Neural crest cell (in vitro differentiated cells): ENCODE data around the gene CCDC171. TPM values are rescaled to one million over a fixed set of nuclear protein-coding genes. Genes with fewer than 3 reads are reported as not detected.

Experiments
- DNase-seq: peaks from one replicate; pipeline ENCODE4 v3.0.0; 2021; ENCODE audit warnings: low read depth, mixed read lengths, low spot score
- H3K27ac Mint-ChIP-seq: one replicate; pipeline ENCODE4 v1.8.0; 2021; ENCODE audit warnings: mild to moderate bottlenecking, mixed read lengths; ENCODE audit not compliant: unreplicated experiment
- H3K27me3 Mint-ChIP-seq: 2 replicates; pipeline ENCODE4 v1.8.0; 2021; ENCODE audit warnings: low read depth, mild to moderate bottlenecking, mixed read lengths
- H3K36me3 Mint-ChIP-seq: 2 replicates; pipeline ENCODE4 v1.8.0; 2021; ENCODE audit warnings: low read depth, mild to moderate bottlenecking, mixed read lengths
- H3K4me1 Mint-ChIP-seq: 2 replicates; pipeline ENCODE4 v1.8.0; 2021; ENCODE audit warnings: mixed read lengths
- H3K4me3 Mint-ChIP-seq: one replicate; pipeline ENCODE4 v1.8.0; 2021; ENCODE audit warnings: mild to moderate bottlenecking, mixed read lengths
- H3K9me3 Mint-ChIP-seq: 2 replicates; pipeline ENCODE4 v1.8.0; 2021; ENCODE audit warnings: mixed read lengths
- CTCF ChIP-seq: fragments of 200-600 bp; sonication (generic); conservative IDR thresholded peaks from 2 replicates; pipeline ENCODE4 v1.5.0; 2021; ENCODE audit warnings: antibody characterized with exemption, mild to moderate bottlenecking
- total RNA-seq: library from RNA; stranded (reverse); gene quantifications from 2 replicates; pipeline ENCODE4 v1.2.1, GENCODE V29; 2021

The CCDC171 gene
- total RNA-seq, 1 donor from 2014 or later: 6.1 TPM

- Mint-ChIP-seq H3K4me3 (no peak overlapping the region), H3K27me3 (no peaks in the 10 kb centered on the region), H3K27ac (no peak overlapping the region), H3K9me3 (no peaks in the 10 kb centered on the region), H3K36me3 (no peaks in the 10 kb centered on the region), H3K4me1 (peaks cover 11% of the 10 kb centered on the region)
- no peak for TF ChIP-seq CTCF
- DNase-seq: no peak
Measured at GRCh38 chr9:15724612-15725011, 171.8 kb downstream of the CCDC171 start.

DNA sequence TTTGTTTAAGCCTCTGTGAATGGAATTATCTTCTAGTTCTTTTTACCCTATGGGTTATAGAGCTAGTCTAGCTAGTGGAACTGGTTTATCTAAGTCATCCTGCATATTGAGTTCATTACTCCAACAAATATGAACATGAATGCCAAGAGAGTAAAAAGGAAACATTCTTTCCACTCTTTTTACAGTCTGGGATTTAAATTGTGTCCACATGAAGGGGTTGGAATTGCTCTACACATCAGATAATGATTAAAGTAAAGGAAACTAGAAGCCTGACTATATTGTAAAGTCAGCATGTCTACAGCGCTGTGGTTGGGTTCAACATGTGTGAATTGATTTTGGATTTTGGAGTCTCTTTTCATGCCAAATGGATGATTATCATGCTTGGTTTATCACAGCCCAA is 173.1 kb downstream of the CCDC171 start:
- TF ChIP-seq CTCF: no peak
- Mint-ChIP-seq H3K36me3 (no peaks in the 10 kb centered on the region), H3K27me3 (no peaks in the 10 kb centered on the region), H3K27ac (no peak overlapping the region), H3K9me3 (no peaks in the 10 kb centered on the region), H3K4me1 (peaks cover 11% of the 10 kb centered on the region), H3K4me3 (no peak overlapping the region)
- no peak for DNase-seq

GRCh38 chr9:15729507-15729906 is 176.7 kb downstream of the CCDC171 start:
- Mint-ChIP-seq H3K27me3 (no peaks in the 10 kb centered on the region), H3K9me3 (peaks cover 3% of the 10 kb centered on the region), H3K4me3 (no peak overlapping the region), H3K27ac (no peak overlapping the region), H3K36me3 (no peaks in the 10 kb centered on the region), H3K4me1 (peaks cover 3% of the 10 kb centered on the region)
- no peak for TF ChIP-seq CTCF
- no peak for DNase-seq

- H3K9me3 Mint-ChIP-seq: peaks cover 3% of the 10 kb centered on the region
- H3K36me3 Mint-ChIP-seq: peaks cover 4% of the 10 kb centered on the region
- DNase-seq: no peak
- H3K4me1 Mint-ChIP-seq: peaks cover 5% of the 10 kb centered on the region
- no peaks in the 10 kb centered on the region for H3K27me3 Mint-ChIP-seq
- no peak overlapping the region for H3K27ac Mint-ChIP-seq
- H3K4me3 Mint-ChIP-seq: no peak overlapping the region
- no peak for TF ChIP-seq CTCF
Measured at GRCh38 chr9:15735083-15735857, 182.4 kb downstream of the CCDC171 start.

DNA sequence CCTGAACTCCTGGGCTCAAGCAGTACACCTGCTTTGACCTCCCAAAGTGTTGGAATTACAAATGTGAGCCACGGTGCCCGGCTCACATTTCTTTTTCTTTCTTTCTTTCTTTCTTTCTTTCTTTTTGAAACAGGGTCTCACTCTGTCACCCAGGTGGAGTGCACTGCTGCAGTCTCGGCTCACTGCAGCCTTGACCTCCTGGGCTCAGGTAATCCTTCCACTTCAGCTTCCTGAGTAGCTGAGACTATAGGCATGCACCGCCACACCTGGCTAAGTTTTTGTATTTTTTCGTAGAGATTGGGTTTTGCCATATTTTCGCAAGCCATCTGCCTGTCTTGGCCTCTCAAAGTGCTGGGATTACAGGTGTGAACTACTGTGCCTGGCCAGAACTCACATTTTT is 183.7 kb downstream of the CCDC171 start:
- no peak overlapping the region for H3K27ac Mint-ChIP-seq
- no peak overlapping the region for H3K4me3 Mint-ChIP-seq
- peaks cover 5% of the 10 kb centered on the region for H3K4me1 Mint-ChIP-seq
- TF ChIP-seq CTCF: no peak
- H3K27me3 Mint-ChIP-seq: no peaks in the 10 kb centered on the region
- peaks cover 4% of the 10 kb centered on the region for H3K36me3 Mint-ChIP-seq
- DNase-seq: no peak
- H3K9me3 Mint-ChIP-seq: peaks cover 2% of the 10 kb centered on the region
